CD8-positive, alpha-beta memory T cell (primary cell): ENCODE data around the gene RPS3. TPM values are rescaled to one million over a fixed set of nuclear protein-coding genes. Genes with fewer than 3 reads are reported as not detected.
A peak's percentile ranks its signal among the peaks of the same experiment; 100 is the strongest.

ENCODE experiments used
- CTCF ChIA-PET: fragments of 350-600 bp; sonication (Branson Sonifier 250); formaldehyde crosslinking; loops from one replicate; lab custom pipeline; 2021; ENCODE audit warnings: antibody characterized with exemption; lab: Charles Lee
- POLR2A ChIA-PET: fragments of 350-600 bp; sonication (Branson Sonifier 250); formaldehyde crosslinking; loops from one replicate; lab custom pipeline; 2021; ENCODE audit warnings: antibody characterized with exemption; lab: Charles Lee
- DNase-seq, 5 donors: peaks; one replicate each; pipeline versions ENCODE4 v3.0.0 to v3.0.0-alpha.2; 2020 to 2022; ENCODE audit warnings: mixed read lengths in 1 of 5
- H3K27ac ChIP-seq: one replicate; pipeline ENCODE4 v1.7.0; 2013; ENCODE audit warnings: low read depth, mild to moderate bottlenecking, low read length, moderate library complexity
- H3K27me3 ChIP-seq: 2 replicates; pipeline ENCODE4 v1.7.0; 2013; ENCODE audit warnings: low read length, mild to moderate bottlenecking; ENCODE audit not compliant: insufficient read depth, poor library complexity, severe bottlenecking
- H3K36me3 ChIP-seq: 2 replicates; pipeline ENCODE4 v1.7.0; 2013; ENCODE audit warnings: mild to moderate bottlenecking, low read length, moderate library complexity; ENCODE audit not compliant: insufficient read depth
- H3K4me1 ChIP-seq: 2 replicates; pipeline ENCODE4 v1.7.0; 2013; ENCODE audit warnings: mild to moderate bottlenecking, low read length, moderate library complexity; ENCODE audit not compliant: insufficient read depth
- H3K4me3 ChIP-seq: 2 replicates; pipeline ENCODE4 v1.7.0; 2013; ENCODE audit warnings: mild to moderate bottlenecking, low read length
- H3K9me3 ChIP-seq: 2 replicates; pipeline ENCODE4 v1.7.0; 2013; ENCODE audit warnings: mild to moderate bottlenecking, low read length
- H3K27ac Mint-ChIP-seq, 8 donors: one replicate each; pipeline ENCODE4 v1.8.0; 2020 to 2021; ENCODE audit warnings: mixed read lengths in 8 of 8, mild to moderate bottlenecking in 6 of 8, inconsistent platforms in 3 of 8, moderate library complexity in 3 of 8
- H3K27me3 Mint-ChIP-seq, 2 donors: one replicate each; pipeline ENCODE4 v1.8.0; 2020 to 2021; ENCODE audit warnings: mixed read lengths in 2 of 2, mild to moderate bottlenecking in 1 of 2, moderate library complexity in 1 of 2
- H3K36me3 Mint-ChIP-seq, 3 donors: one replicate each; pipeline ENCODE4 v1.8.0; 2020 to 2021; ENCODE audit warnings: mixed read lengths in 3 of 3, inconsistent platforms in 1 of 3, mild to moderate bottlenecking in 1 of 3
- H3K4me1 Mint-ChIP-seq, 3 donors: one replicate each; pipeline ENCODE4 v1.8.0; 2020 to 2021; ENCODE audit warnings: mixed read lengths in 3 of 3, inconsistent platforms in 1 of 3, mild to moderate bottlenecking in 1 of 3
- H3K4me3 Mint-ChIP-seq, 7 donors: one replicate each; pipeline ENCODE4 v1.8.0; 2020 to 2021; ENCODE audit warnings: mixed read lengths in 7 of 7, mild to moderate bottlenecking in 6 of 7, moderate library complexity in 4 of 7, inconsistent platforms in 2 of 7
- H3K9me3 Mint-ChIP-seq, 5 donors: one replicate each; pipeline ENCODE4 v1.8.0; 2020 to 2022; ENCODE audit warnings: mixed read lengths in 5 of 5, mild to moderate bottlenecking in 3 of 5, moderate library complexity in 2 of 5, inconsistent platforms in 1 of 5
- polyA plus RNA-seq: library from polyadenylated mRNA; unstranded; fragments of 300-500 nt; fragmentation: Illumina TruSeq; gene quantifications from one replicate; pipeline ENCODE4 v1.2.3, GENCODE V29; 2021
- total RNA-seq, 2 experiments: library from RNA; stranded (reverse); gene quantifications; one replicate each; pipeline ENCODE4 v1.2.3, GENCODE V29; 2021

The RPS3 gene
- total and polyA plus RNA-seq, 3 experiments from 2014 or later, result 3,916 to 4,910 (median 3,935) TPM

DNA sequence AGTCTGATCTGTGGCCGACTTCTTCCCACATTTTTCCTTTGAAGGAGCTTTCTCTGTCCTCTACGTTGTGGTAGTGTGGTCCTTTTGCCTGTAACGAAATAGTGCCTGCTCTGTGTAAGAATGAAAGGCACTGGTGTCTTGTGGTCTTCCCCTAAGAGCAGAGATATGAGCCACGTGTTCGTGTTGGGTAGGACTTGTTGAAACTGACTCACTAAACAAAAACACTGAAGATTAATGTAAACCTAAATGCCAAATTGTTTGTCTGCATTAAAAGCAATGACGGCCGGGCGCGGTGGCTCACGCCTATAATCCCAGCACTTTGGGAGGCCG lies 10.1 kb upstream of the RPS3 start:
- no peaks in the 10 kb centered on the region for H3K36me3 ChIP-seq
- Mint-ChIP-seq H3K9me3 (no peaks in the 10 kb centered on the region), H3K27me3 (peaks cover 3 to 4% of the 10 kb centered on the region in 2 donors), H3K4me1 (peaks cover 4 to 5% (median 5%) of the 10 kb centered on the region in 3 donors), H3K4me3 (no peak overlapping the region), H3K36me3 (no peaks in the 10 kb centered on the region), H3K27ac (no peak overlapping the region)
- peaks cover 13% of the 10 kb centered on the region for H3K4me1 ChIP-seq
- no peak for DNase-seq
- CTCF ChIA-PET, result interaction anchor here (1.0 to 12.1 kb wide), 16 partner anchors 9 to 366 kb away, joined by 3 to 325 read pairs (median 4); no protein-coding TSS in a partner anchor
- no peak overlapping the region for H3K27ac ChIP-seq
- POLR2A ChIA-PET, result interaction anchor here (0.5 kb wide), 1 partner anchor 138 kb away, joined by 7 read pairs; no protein-coding TSS in a partner anchor
- no peaks in the 10 kb centered on the region for H3K27me3 ChIP-seq
- H3K9me3 ChIP-seq, result no peaks in the 10 kb centered on the region
- no peak overlapping the region for H3K4me3 ChIP-seq

DNA sequence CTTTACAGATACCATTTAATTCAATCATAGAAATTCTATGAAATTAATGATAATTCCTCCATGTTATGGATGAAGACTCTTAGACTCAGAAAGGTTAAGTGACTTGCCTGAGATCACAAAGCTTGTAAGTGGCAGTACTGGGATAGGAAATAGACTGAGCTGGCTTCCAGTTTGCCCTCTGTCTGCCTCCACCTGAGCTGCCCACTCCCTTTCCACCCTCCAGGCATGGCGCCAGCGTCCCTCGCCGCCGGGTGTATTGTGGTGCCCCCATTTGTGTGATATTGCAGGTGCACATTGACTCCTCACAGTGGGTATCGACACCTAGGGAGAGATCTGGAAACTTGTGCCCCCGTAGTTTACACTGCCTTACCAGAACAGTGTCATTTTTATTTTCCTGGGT lies 9.4 kb upstream of the RPS3 start:
- Mint-ChIP-seq H3K27ac (no peak overlapping the region), H3K4me3 (no peak overlapping the region), H3K27me3 (peaks cover 3 to 4% of the 10 kb centered on the region in 2 donors), H3K4me1 (no peaks in the 10 kb centered on the region), H3K9me3 (no peaks in the 10 kb centered on the region), H3K36me3 (no peaks in the 10 kb centered on the region)
- ChIA-PET POLR2A (interaction anchor here (0.6 to 0.7 kb wide), 3 partner anchors 11 to 141 kb away, joined by 3 to 6 read pairs (median 4); no protein-coding TSS in a partner anchor), CTCF (interaction anchor here (0.6 to 12.1 kb wide), 9 partner anchors 8 to 929 kb away, joined by 3 to 325 read pairs (median 5); no protein-coding TSS in a partner anchor)
- no peaks in the 10 kb centered on the region for H3K36me3 ChIP-seq
- no peaks in the 10 kb centered on the region for H3K27me3 ChIP-seq
- H3K27ac ChIP-seq, result no peak overlapping the region
- no peak for DNase-seq
- peaks cover 7% of the 10 kb centered on the region for H3K4me1 ChIP-seq
- no peaks in the 10 kb centered on the region for H3K9me3 ChIP-seq
- H3K4me3 ChIP-seq, result no peak overlapping the region

GRCh38 chr11:75394085-75394840 lies 5.1 kb upstream of the RPS3 start:
- Histone ChIP-seq H3K4me3 (no peak overlapping the region), H3K27ac (no peak overlapping the region), H3K27me3 (no peaks in the 10 kb centered on the region), H3K4me1 (no peaks in the 10 kb centered on the region), H3K9me3 (no peaks in the 10 kb centered on the region), H3K36me3 (no peaks in the 10 kb centered on the region)
- Mint-ChIP-seq H3K4me3 (no peak overlapping the region), H3K9me3 (no peaks in the 10 kb centered on the region), H3K27me3 (peaks cover 3 to 4% of the 10 kb centered on the region in 2 donors), H3K4me1 (peaks cover 2 to 3% (median 3%) of the 10 kb centered on the region in 3 donors), H3K27ac (peak overlapping the region in 1 of 8 donors; percentile 59), H3K36me3 (peaks cover 0 to under 1% (median 0%) of the 10 kb centered on the region in 3 donors)
- POLR2A ChIA-PET, result no interaction called here
- no peak for DNase-seq
- CTCF ChIA-PET, result interaction anchor here (2.0 kb wide), 1 partner anchor 8 kb away, joined by 5 read pairs; no protein-coding TSS in a partner anchor

- no peak overlapping the region for H3K4me3 ChIP-seq
- Mint-ChIP-seq H3K36me3 (peaks cover 6 to 43% (median 18%) of the 10 kb centered on the region in 3 donors), H3K9me3 (no peaks in the 10 kb centered on the region), H3K4me3 (peak overlapping the region in 6 of 7 donors; percentile 18 to 98 (median 94)), H3K4me1 (peaks cover 41 to 46% (median 42%) of the 10 kb centered on the region in 3 donors), H3K27ac (peak overlapping the region in 7 of 8 donors; percentile 87 to 98 (median 94)), H3K27me3 (no peaks in the 10 kb centered on the region)
- peaks cover 29% of the 10 kb centered on the region for H3K36me3 ChIP-seq
- CTCF ChIA-PET, result interaction anchor here (1.0 to 2.6 kb wide), 7 partner anchors 9 to 119 kb away, joined by 3 to 13 read pairs (median 5); no protein-coding TSS in a partner anchor
- no peak for DNase-seq
- H3K9me3 ChIP-seq, result no peaks in the 10 kb centered on the region
- H3K27me3 ChIP-seq, result no peaks in the 10 kb centered on the region
- peaks cover 25% of the 10 kb centered on the region for H3K4me1 ChIP-seq
- POLR2A ChIA-PET, result interaction anchor here (1.4 kb wide), 1 partner anchor 31 kb away, joined by 3 read pairs; no protein-coding TSS in a partner anchor
- no peak overlapping the region for H3K27ac ChIP-seq
Measured at GRCh38 chr11:75398906-75399305, 412 bp upstream of the RPS3 start.

DNA sequence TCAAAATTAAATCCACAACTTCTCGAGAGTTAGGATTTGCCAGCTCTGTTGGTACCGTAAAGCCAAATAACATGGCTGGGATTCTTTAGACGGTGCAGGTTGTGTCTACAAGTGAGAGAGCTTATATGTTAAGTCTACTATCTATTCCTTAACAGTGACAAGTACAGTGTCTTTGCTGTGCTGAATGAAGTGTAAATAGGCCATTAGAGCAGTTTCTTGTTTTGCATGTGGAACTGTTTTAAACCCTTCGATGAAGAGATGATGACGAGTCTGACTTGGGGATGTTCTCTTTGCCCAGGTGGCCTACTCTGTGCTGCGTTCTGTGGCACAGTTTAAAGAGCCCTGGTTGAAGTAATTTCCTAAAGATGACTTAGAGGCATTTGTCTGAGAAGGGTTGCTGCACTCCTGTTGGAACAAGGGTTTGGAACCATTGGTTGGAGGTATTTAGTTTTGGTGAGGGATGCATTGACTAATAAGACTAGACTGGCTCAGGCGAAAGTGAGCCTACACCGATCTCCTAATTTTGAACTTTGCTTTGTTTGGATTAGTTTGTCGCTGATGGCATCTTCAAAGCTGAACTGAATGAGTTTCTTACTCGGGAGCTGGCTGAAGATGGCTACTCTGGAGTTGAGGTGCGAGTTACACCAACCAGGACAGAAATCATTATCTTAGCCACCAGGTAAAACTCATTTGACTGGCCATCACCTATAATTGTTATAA lies 988 bp downstream of the RPS3 start:
- H3K4me1 Mint-ChIP-seq, result peaks cover 50 to 53% (median 53%) of the 10 kb centered on the region in 3 donors
- peak overlapping the region; percentile 87 to 99 (median 96) for H3K27ac Mint-ChIP-seq
- Histone ChIP-seq H3K27me3 (no peaks in the 10 kb centered on the region), H3K4me3 (peak overlapping the region; percentile 73), H3K27ac (peak overlapping the region; percentile 88), H3K9me3 (no peaks in the 10 kb centered on the region), H3K36me3 (peaks cover 43% of the 10 kb centered on the region), H3K4me1 (peaks cover 25% of the 10 kb centered on the region)
- no peaks in the 10 kb centered on the region for H3K27me3 Mint-ChIP-seq
- H3K4me3 Mint-ChIP-seq, result peak overlapping the region; percentile 91 to 98 (median 95)
- DNase-seq, result peak in 2 of 5 donors; percentile 24 to 44
- H3K9me3 Mint-ChIP-seq, result no peaks in the 10 kb centered on the region
- H3K36me3 Mint-ChIP-seq, result peaks cover 8 to 57% (median 27%) of the 10 kb centered on the region in 3 donors
- ChIA-PET CTCF (interaction anchor here (0.6 to 2.6 kb wide), 11 partner anchors 8 to 129 kb away, joined by 3 to 17 read pairs (median 4); no protein-coding TSS in a partner anchor), POLR2A (interaction anchor here (0.6 to 2.2 kb wide), 12 partner anchors 10 to 162 kb away, joined by 3 to 12 read pairs (median 4); partner anchors contain the start of genes GDPD5 and SERPINH1)

DNA sequence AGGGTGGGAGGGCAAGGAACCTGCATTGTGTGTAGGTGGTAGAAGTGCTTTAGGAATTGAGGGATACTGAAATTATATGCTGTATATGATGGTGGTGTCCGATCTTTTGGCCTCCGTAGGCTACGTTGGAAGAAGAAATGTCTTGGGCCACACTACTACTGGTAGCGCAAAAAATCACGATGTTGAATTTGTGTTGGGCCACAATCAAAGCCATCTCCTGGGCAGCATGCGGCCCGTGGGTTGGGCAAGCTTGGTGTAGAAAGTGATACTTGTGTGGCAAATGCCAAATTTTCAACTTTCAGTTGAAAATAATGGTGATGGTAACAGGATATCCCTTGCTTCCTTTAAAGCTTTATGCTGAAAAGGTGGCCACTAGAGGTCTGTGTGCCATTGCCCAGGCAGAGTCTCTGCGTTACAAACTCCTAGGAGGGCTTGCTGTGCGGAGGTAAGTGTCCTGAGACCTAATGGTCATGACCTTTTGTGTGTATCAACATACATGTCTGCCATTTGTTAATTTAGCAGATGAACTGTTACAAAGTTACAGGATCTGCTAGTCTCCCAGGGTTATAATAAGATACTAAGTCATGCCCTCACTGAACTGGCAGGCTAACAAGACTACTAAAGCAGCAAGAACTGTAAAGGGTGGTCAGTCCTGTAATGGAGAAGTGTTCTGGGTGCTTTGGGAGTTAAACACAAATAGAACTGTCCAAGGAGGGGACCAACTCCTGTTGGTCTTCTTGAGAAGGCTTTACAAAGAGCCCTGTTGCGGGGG lies 2.9 kb downstream of the RPS3 start:
- Mint-ChIP-seq H3K4me3 (peak overlapping the region; percentile 91 to 98 (median 95)), H3K4me1 (peaks cover 53 to 70% (median 60%) of the 10 kb centered on the region in 3 donors), H3K36me3 (peaks cover 8 to 76% (median 27%) of the 10 kb centered on the region in 3 donors), H3K27ac (peak overlapping the region; percentile 81 to 99 (median 94)), H3K9me3 (no peaks in the 10 kb centered on the region), H3K27me3 (no peaks in the 10 kb centered on the region)
- no peak for DNase-seq
- Histone ChIP-seq H3K4me3 (no peak overlapping the region), H3K4me1 (peaks cover 25% of the 10 kb centered on the region), H3K27me3 (no peaks in the 10 kb centered on the region), H3K27ac (peak overlapping the region; percentile 88), H3K36me3 (peaks cover 60% of the 10 kb centered on the region), H3K9me3 (no peaks in the 10 kb centered on the region)
- ChIA-PET CTCF (interaction anchor here (1.7 kb wide), 1 partner anchor 30 kb away, joined by 4 read pairs; the partner anchor contains the start of gene KLHL35), POLR2A (no interaction called here)

GRCh38 chr11:75403037-75403436 lies 3.7 kb downstream of the RPS3 start:
- no peaks in the 10 kb centered on the region for H3K27me3 Mint-ChIP-seq
- peaks cover 8 to 81% (median 31%) of the 10 kb centered on the region in 3 donors for H3K36me3 Mint-ChIP-seq
- H3K4me1 Mint-ChIP-seq, result peaks cover 58 to 75% (median 65%) of the 10 kb centered on the region in 3 donors
- Histone ChIP-seq H3K4me1 (peaks cover 25% of the 10 kb centered on the region), H3K27me3 (no peaks in the 10 kb centered on the region), H3K36me3 (peaks cover 60% of the 10 kb centered on the region), H3K9me3 (no peaks in the 10 kb centered on the region), H3K27ac (no peak overlapping the region), H3K4me3 (no peak overlapping the region)
- peak overlapping the region in 5 of 7 donors; percentile 4 to 98 (median 33) for H3K4me3 Mint-ChIP-seq
- H3K9me3 Mint-ChIP-seq, result no peaks in the 10 kb centered on the region
- CTCF ChIA-PET, result interaction anchor here (0.9 to 1.7 kb wide), 6 partner anchors 10 to 50 kb away, joined by 3 to 5 read pairs (median 4); partner anchors contain the start of gene KLHL35
- DNase-seq, result no peak
- POLR2A ChIA-PET, result no interaction called here
- peak overlapping the region; percentile 5 to 97 (median 80) for H3K27ac Mint-ChIP-seq
